ENCODE results near the gene SPINK9. TPM values are rescaled to one million over a fixed set of nuclear protein-coding genes. Genes with fewer than 3 reads are reported as not detected.

The SPINK9 gene
- total and polyA plus RNA-seq, 10 donors = not detected

DNA sequence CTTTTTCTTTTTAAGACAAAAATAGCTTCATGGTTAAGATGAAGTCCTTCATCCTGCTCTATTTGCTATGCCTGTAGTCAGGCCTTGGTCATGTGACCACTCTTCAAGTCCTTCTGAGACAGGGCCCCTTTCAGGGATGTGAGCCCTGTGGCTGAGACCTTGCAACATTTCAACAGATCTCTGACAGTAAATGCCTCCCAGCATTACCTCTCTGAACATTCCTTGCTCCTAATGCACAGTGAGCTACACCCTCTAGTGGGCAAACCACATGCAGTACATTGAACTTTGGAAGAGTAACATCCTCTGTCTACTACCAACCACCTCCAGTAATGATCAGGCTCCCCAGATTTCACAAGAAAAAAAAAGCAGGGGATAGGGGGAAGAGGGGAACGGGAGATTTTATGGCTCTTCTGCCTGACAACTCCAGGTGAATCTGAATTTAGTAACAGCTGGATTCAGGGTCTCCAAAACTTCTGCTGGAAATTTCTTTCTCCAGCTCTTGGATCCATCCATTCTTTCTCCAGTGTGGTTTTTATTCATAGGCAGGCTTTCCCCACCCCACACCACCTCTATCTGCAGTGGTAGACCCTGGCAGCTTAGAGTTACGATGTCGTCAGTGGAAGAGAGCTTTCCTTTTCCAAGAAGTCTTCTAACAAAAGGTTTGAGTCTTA lies 39.5 kb downstream of the SPINK9 start:
- H3K4me1 ChIP-seq = no peaks in the 10 kb centered on the region
- peaks cover 0 to 19% (median 0%) of the 10 kb centered on the region in 6 donors for H3K36me3 ChIP-seq
- intact Hi-C loops (cut with DNase I; ENCODE audit: low total_unique reads) = no loop called here
- peaks cover 0 to 15% (median 9%) of the 10 kb centered on the region in 8 donors for H3K9me3 ChIP-seq
- H3K27ac ChIP-seq = no peak overlapping the region
- H3K27me3 ChIP-seq (replicated peaks in 1 of 7) = no peaks in the 10 kb centered on the region
- H3K4me3 ChIP-seq = no peak overlapping the region
- DNase-seq = no peak
- TF ChIP-seq POLR2A (IDR thresholded peaks at IDR 0.05) (no peak), POLR2AphosphoS5 (IDR thresholded peaks at IDR 0.05) (no peak)
- TF ChIP-seq, protein P1, sequence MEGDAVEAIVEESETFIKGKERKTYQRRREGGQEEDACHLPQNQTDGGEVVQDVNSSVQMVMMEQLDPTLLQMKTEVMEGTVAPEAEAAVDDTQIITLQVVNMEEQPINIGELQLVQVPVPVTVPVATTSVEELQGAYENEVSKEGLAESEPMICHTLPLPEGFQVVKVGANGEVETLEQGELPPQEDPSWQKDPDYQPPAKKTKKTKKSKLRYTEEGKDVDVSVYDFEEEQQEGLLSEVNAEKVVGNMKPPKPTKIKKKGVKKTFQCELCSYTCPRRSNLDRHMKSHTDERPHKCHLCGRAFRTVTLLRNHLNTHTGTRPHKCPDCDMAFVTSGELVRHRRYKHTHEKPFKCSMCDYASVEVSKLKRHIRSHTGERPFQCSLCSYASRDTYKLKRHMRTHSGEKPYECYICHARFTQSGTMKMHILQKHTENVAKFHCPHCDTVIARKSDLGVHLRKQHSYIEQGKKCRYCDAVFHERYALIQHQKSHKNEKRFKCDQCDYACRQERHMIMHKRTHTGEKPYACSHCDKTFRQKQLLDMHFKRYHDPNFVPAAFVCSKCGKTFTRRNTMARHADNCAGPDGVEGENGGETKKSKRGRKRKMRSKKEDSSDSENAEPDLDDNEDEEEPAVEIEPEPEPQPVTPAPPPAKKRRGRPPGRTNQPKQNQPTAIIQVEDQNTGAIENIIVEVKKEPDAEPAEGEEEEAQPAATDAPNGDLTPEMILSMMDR (IDR thresholded peaks at IDR 0.05 in 8 of 11, conservative IDR thresholded peaks at IDR 0.05 in 3 of 11) = peak in 8 of 11 experiments; percentile 22 to 56 (median 48)
- WGBS, 5 donors = 70 to 89% (median 79%) methylated on average over 3 of the region's 3 CpGs

DNA sequence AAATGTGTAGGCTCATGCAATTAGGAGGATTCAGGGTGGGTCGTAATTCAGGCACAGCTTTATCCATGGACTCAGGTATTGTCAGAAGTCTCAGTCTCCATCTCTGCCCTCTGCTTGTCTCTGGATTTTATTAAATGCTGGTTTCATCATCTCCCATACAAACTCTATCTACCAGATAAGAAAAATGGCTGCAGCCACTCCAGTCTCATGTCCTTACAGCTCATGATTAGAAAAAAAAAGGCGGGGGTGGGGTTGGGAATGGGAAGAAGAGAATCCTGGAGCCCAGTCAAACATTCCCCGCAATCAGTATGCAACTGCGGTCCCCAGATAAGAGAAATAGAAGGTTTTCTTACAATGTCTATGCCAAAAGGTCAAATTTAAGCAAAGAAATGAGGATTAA lies 40.8 kb downstream of the SPINK9 start:
- no peak for DNase-seq
- intact Hi-C loops (cut with DNase I; ENCODE audit: low total_unique reads) = no loop called here
- Histone ChIP-seq H3K27me3 (replicated peaks in 1 of 7) (no peaks in the 10 kb centered on the region), H3K27ac (no peak overlapping the region), H3K4me1 (no peaks in the 10 kb centered on the region), H3K4me3 (no peak overlapping the region), H3K36me3 (peaks cover 0 to 19% (median 0%) of the 10 kb centered on the region in 6 donors), H3K9me3 (peaks cover 0 to 14% (median 9%) of the 10 kb centered on the region in 8 donors)
- TF ChIP-seq, protein P1 (IDR thresholded peaks at IDR 0.05 in 8 of 11, conservative IDR thresholded peaks at IDR 0.05 in 3 of 11) = no peak
- no peak for TF ChIP-seq POLR2AphosphoS5 (IDR thresholded peaks at IDR 0.05)
- TF ChIP-seq POLR2A (IDR thresholded peaks at IDR 0.05) = no peak
- WGBS, 5 donors = 91 to 98% (median 97%) methylated on average over 4 of the region's 4 CpGs

DNA sequence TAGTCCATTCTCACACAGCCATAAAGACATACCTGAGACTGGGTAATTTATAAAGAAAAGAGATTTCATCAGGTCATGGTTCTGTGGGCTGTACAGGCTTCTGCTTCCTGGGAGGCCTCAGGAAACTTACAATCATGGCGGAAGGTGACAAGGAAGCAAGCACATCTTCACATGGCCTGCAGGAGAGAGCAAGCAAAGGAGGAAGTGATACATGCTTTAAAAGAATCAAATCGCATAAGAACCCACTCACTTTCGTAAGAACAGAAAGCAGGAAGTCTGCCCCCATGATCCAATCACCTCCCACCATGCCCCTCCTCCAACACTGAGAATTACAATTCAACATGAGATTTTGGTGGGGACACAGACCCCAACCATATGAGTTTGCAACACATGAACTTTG lies 43.3 kb downstream of the SPINK9 start:
- Histone ChIP-seq H3K4me3 (no peak overlapping the region), H3K9me3 (peaks cover 0 to 14% (median 9%) of the 10 kb centered on the region in 8 donors), H3K27ac (no peak overlapping the region), H3K4me1 (peaks cover 6 to 15% (median 8%) of the 10 kb centered on the region in 6 donors), H3K36me3 (peaks cover 0 to 19% (median 0%) of the 10 kb centered on the region in 6 donors), H3K27me3 (replicated peaks in 1 of 7) (no peaks in the 10 kb centered on the region)
- 64 to 83% (median 75%) methylated on average over 3 of the region's 3 CpGs for WGBS, 5 donors
- TF ChIP-seq POLR2AphosphoS5 (IDR thresholded peaks at IDR 0.05) (no peak), POLR2A (IDR thresholded peaks at IDR 0.05) (no peak)
- TF ChIP-seq, protein P1 (IDR thresholded peaks at IDR 0.05 in 8 of 11, conservative IDR thresholded peaks at IDR 0.05 in 3 of 11) = no peak
- no peak for DNase-seq
- intact Hi-C loops (cut with DNase I; ENCODE audit: low total_unique reads) = no loop called here

DNA sequence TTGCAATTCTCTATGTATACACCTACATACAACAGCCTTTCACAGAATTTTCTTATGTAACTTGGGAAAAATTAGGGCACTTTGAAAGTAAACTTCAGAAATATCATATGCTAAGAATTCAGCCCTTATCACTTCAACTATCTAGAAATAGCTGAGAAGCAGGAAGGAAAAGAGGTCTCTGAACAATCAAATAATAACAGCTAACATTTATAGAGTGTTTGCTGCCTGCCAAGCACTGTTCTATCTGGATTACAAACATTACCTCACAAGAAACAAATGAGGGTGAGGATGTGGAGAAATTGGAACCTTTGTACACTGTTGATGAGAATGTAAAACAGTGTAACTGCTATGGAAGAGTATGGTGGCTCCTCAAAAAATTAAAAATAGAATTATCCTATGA lies 44.0 kb downstream of the SPINK9 start:
- Histone ChIP-seq H3K4me1 (peaks cover 6 to 18% (median 9%) of the 10 kb centered on the region in 6 donors), H3K27ac (no peak overlapping the region), H3K9me3 (peaks cover 0 to 14% (median 9%) of the 10 kb centered on the region in 8 donors), H3K27me3 (replicated peaks in 1 of 7) (no peaks in the 10 kb centered on the region), H3K4me3 (no peak overlapping the region), H3K36me3 (peaks cover 0 to 19% (median 0%) of the 10 kb centered on the region in 6 donors)
- intact Hi-C loops (cut with DNase I; ENCODE audit: low total_unique reads) = no loop called here
- TF ChIP-seq, protein P1 (IDR thresholded peaks at IDR 0.05 in 8 of 11, conservative IDR thresholded peaks at IDR 0.05 in 3 of 11) = no peak
- TF ChIP-seq POLR2AphosphoS5 (IDR thresholded peaks at IDR 0.05) = no peak
- no peak for TF ChIP-seq POLR2A (IDR thresholded peaks at IDR 0.05)
- DNase-seq = no peak
